Measurements from ENCODE around the gene FOXK2.
"Not testable (repeated sequence)": the region's sequence is repeated elsewhere in the genome, so short reads cannot be mapped to it uniquely, and the experiment has no call there.

DNA sequence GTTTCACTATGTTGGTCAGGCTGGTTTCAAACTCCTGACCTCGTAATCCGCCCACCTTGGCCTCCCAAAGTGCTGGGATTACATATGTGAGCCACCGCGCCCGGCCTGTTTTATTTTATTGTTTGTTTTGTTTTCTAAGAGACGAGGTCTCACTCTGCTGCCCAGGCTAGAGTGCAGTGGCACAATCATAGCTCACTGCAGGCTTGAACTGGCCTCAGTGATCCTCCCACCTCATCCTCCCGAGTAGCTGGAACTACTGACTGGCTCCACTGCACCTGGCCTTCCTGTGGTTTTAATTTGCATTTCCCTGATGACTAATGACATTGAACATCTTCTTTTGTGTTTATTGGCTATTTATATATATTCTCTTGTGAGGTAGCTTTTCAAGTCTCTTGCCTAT lies 13.1 kb upstream of the FOXK2 start:
- not testable (repeated sequence) for TF ChIP-seq POLR2A (IDR thresholded peaks at IDR 0.05; ENCODE audit: low read length); GATA1 (IDR thresholded peaks at IDR 0.05; ENCODE audit: low read depth, low read length)

All from erythroblast (primary cell).